Activated CD4-positive, alpha-beta T cell treated with anti-CD3 and anti-CD28 coated beads, Interleukin-10, Interleukin-2, amounts not matched to agents 100 ng/mL and 50 ng/mL, durations not matched to agents 16 hours and 8 hours (primary cell): Measurements from ENCODE around the gene MYADML2.

ENCODE experiments used
- DNase-seq: peaks from one replicate; pipeline ENCODE4 v3.0.0-alpha.2; 2020

MYADML2 gene

GRCh38 chr17:81908793-81909192, 38.2 kb downstream of the MYADML2 start:
- DNase-seq = no peak

- no peak for DNase-seq
Measured at GRCh38 chr17:81907219-81908145, 39.6 kb downstream of the MYADML2 start.

GRCh38 chr17:81906476-81907218, 40.4 kb downstream of the MYADML2 start:
- no peak for DNase-seq

GRCh38 chr17:81905993-81906392, 41.0 kb downstream of the MYADML2 start:
- DNase-seq = no peak

GRCh38 chr17:81905424-81905875, 41.6 kb downstream of the MYADML2 start:
- DNase-seq = no peak

GRCh38 chr17:81904600-81905423, 42.2 kb downstream of the MYADML2 start:
- no peak for DNase-seq

- DNase-seq = no peak
Measured at GRCh38 chr17:81903896-81904599, 43.0 kb downstream of the MYADML2 start.

GRCh38 chr17:81903415-81903831, 43.6 kb downstream of the MYADML2 start:
- DNase-seq = no peak

GRCh38 chr17:81902653-81903414, 44.2 kb downstream of the MYADML2 start:
- DNase-seq = no peak

- no peak for DNase-seq
Measured at GRCh38 chr17:81902023-81902652, 44.9 kb downstream of the MYADML2 start, which contains the start of gene NPB. NPB (plus strand) TSS chr17:81902238; CDS start chr17:81902278, 40 bp downstream.

GRCh38 chr17:81901167-81902022, 45.6 kb downstream of the MYADML2 start:
- no peak for DNase-seq

GRCh38 chr17:81900181-81900820, 46.7 kb downstream of the MYADML2 start:
- no peak for DNase-seq

- DNase-seq = no peak
Measured at GRCh38 chr17:81899514-81900166, 47.4 kb downstream of the MYADML2 start.

- no peak for DNase-seq
Measured at GRCh38 chr17:81898885-81899284, 48.1 kb downstream of the MYADML2 start.

- DNase-seq = no peak
Measured at GRCh38 chr17:81898029-81898866, 48.8 kb downstream of the MYADML2 start.

- DNase-seq = no peak
Measured at GRCh38 chr17:81895400-81895799, 51.6 kb downstream of the MYADML2 start.

GRCh38 chr17:81891303-81891552, 55.8 kb downstream of the MYADML2 start:
- no peak for DNase-seq
